WTC11 (cell line): Measurements from ENCODE around the gene RPL37. TPM values are rescaled to one million over a fixed set of nuclear protein-coding genes. Genes with fewer than 3 reads are reported as not detected.

Source experiments
- ATAC-seq: fragments of 200-7000 bp; cut with Tn5 transposase; 2 replicates; pipeline ENCODE4 v1.10.0; 2021; ENCODE audit warnings: mild to moderate bottlenecking, moderate library complexity
- CTCF ChIA-PET: fragments of 300-600 bp; sonication (Branson Sonifier 250); formaldehyde crosslinking; loops from one replicate; lab custom pipeline; 2021; ENCODE audit warnings: antibody characterized with exemption; lab: Charles Lee
- POLR2A ChIA-PET: fragments of 350-600 bp; sonication (Branson Sonifier 250); formaldehyde crosslinking; loops from one replicate; lab custom pipeline; 2021; ENCODE audit warnings: antibody characterized with exemption; lab: Charles Lee
- DNase-seq: peaks from one replicate; pipeline ENCODE4 v3.0.0; 2021; ENCODE audit warnings: low spot score
- H3K27ac Mint-ChIP-seq: 2 replicates; pipeline ENCODE4 v1.8.0; 2021; ENCODE audit warnings: mixed read lengths
- H3K27me3 Mint-ChIP-seq: 2 replicates; pipeline ENCODE4 v1.8.0; 2021; ENCODE audit warnings: low read depth, mild to moderate bottlenecking, moderate library complexity, mixed read lengths
- H3K36me3 Mint-ChIP-seq: 2 replicates; pipeline ENCODE4 v1.8.0; 2021; ENCODE audit warnings: mixed read lengths
- H3K4me1 Mint-ChIP-seq: 2 replicates; pipeline ENCODE4 v1.8.0; 2022; ENCODE audit warnings: mixed read lengths
- H3K4me3 Mint-ChIP-seq: 2 replicates; pipeline ENCODE4 v1.8.0; 2021; ENCODE audit warnings: mild to moderate bottlenecking, moderate library complexity, mixed read lengths
- H3K9me3 Mint-ChIP-seq: 2 replicates; pipeline ENCODE4 v1.8.0; 2021; ENCODE audit warnings: mixed read lengths
- CREM ChIP-seq: sonication (generic); formaldehyde crosslinking; IDR thresholded peaks from 2 replicates; pipeline ENCODE4 v1.8.1; 2022; ENCODE audit warnings: mild to moderate bottlenecking, missing genetic modification reagents, moderate library complexity
- ETV6 ChIP-seq: sonication (generic); formaldehyde crosslinking; IDR thresholded peaks from 2 replicates; pipeline ENCODE4 v1.8.1; 2022; ENCODE audit warnings: mild to moderate bottlenecking, missing genetic modification reagents
- FOXP1 ChIP-seq: sonication (generic); formaldehyde crosslinking; IDR thresholded peaks from 2 replicates; pipeline ENCODE4 v1.8.0; 2022; ENCODE audit warnings: missing genetic modification reagents, mild to moderate bottlenecking, moderate library complexity, borderline replicate concordance
- FOXP4 ChIP-seq: sonication (generic); formaldehyde crosslinking; IDR thresholded peaks from 2 replicates; pipeline ENCODE4 v1.8.0; 2022; ENCODE audit warnings: mild to moderate bottlenecking, missing genetic modification reagents
- GABPB1 ChIP-seq: sonication (generic); formaldehyde crosslinking; IDR thresholded peaks from 2 replicates; pipeline ENCODE4 v1.8.1; 2023; ENCODE audit warnings: mild to moderate bottlenecking, missing genetic modification reagents
- HMGXB4 ChIP-seq: sonication (generic); formaldehyde crosslinking; IDR thresholded peaks from 2 replicates; pipeline ENCODE4 v1.8.1; 2023; ENCODE audit warnings: mild to moderate bottlenecking, moderate library complexity, missing genetic modification reagents
- OVOL2 ChIP-seq: fragments of 250-450 bp; sonication (Bioruptor Pico); IDR thresholded peaks from 2 replicates; pipeline ENCODE4 v1.9.0; 2021; ENCODE audit warnings: mild to moderate bottlenecking, borderline replicate concordance
- PREB ChIP-seq: sonication (generic); formaldehyde crosslinking; IDR thresholded peaks from 2 replicates; pipeline ENCODE4 v1.8.1; 2022; ENCODE audit warnings: mild to moderate bottlenecking, missing genetic modification reagents, moderate library complexity, borderline replicate concordance
- RELA ChIP-seq: sonication (generic); formaldehyde crosslinking; IDR thresholded peaks from 2 replicates; pipeline ENCODE4 v1.8.1; 2022; ENCODE audit warnings: missing genetic modification reagents, mild to moderate bottlenecking, borderline replicate concordance
- RORB ChIP-seq: fragments of 250-450 bp; sonication (Bioruptor Pico); IDR thresholded peaks from 2 replicates; pipeline ENCODE4 v1.9.0; 2021; ENCODE audit warnings: mild to moderate bottlenecking
- TP53 ChIP-seq: sonication (generic); formaldehyde crosslinking; IDR thresholded peaks from 2 replicates; pipeline ENCODE4 v1.8.1; 2023; ENCODE audit warnings: mild to moderate bottlenecking, missing genetic modification reagents
- ZNF423 ChIP-seq: fragments of 250-450 bp; sonication (Bioruptor Pico); IDR thresholded peaks from 2 replicates; pipeline ENCODE4 v2.1.2; 2022; ENCODE audit warnings: mild to moderate bottlenecking, moderate library complexity
- ZSCAN18 ChIP-seq: fragments of 250-450 bp; sonication (Bioruptor Pico); IDR thresholded peaks from 2 replicates; pipeline ENCODE4 v2.1.2; 2022; ENCODE audit warnings: mild to moderate bottlenecking, moderate library complexity
- total RNA-seq: library from RNA; stranded (reverse); gene quantifications from 3 replicates; pipeline ENCODE4 v1.2.3, GENCODE V29; 2021
- TF ChIP-seq, protein P1 (sequence below): sonication (generic); formaldehyde crosslinking; IDR thresholded peaks from 2 replicates; pipeline ENCODE4 v1.8.1; 2022; ENCODE audit warnings: low read depth, missing genetic modification reagents, borderline replicate concordance
- TF ChIP-seq, protein P2 (sequence below): sonication (generic); formaldehyde crosslinking; IDR thresholded peaks from 2 replicates; pipeline ENCODE4 v1.8.0; 2023; ENCODE audit warnings: missing genetic modification reagents, mild to moderate bottlenecking, borderline replicate concordance
- TF ChIP-seq, protein P3 (sequence below): sonication (generic); formaldehyde crosslinking; IDR thresholded peaks from 2 replicates; pipeline ENCODE4 v1.8.1; 2023; ENCODE audit warnings: mild to moderate bottlenecking, missing genetic modification reagents, borderline replicate concordance

RPL37 gene
- total RNA-seq, 1 experiment from 2014 or later = 1,405 TPM

DNA sequence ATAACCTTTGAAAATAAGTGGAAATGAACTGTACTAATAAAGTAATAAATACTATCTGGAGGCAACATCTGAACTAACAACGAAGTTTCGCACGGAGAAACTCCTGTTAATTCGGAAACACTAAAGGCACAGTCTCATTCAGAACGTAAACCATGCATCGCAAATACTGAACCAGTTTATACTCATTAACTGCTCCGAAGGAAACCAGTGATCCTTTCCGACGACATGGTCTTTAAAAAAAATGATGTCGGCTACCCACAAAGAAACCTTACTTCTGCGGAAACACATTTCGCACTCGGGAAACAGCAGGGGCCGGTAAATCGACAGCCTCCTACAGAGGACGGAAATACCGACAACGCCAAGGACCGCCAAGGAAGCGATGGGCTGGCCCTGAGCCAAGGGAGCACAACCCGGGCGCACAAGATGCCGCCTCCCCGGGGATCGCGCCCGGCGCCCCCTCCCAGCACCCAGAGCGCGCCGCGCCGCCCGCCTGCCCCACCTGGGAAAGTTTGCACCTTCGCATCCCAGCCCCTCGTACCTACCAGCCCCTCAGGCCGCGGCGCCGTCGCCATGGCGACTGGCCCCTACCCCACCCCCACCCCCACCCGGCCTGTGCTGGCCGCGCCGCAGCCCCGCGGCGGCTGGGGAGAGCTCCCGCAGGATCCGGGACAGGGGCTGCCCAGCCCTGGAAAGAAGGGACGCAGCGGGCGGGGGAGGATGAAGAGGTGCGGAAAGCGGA, 37.6 kb downstream of the RPL37 start (continued):
- TF ChIP-seq PREB (CRISPR knock-in tag) = no peak
- no peak for TF ChIP-seq ETV6 (CRISPR knock-in tag)
- peak; percentile 50 for TF ChIP-seq HMGXB4 (CRISPR knock-in tag)
- peak; percentile 42; the same call in 1 of the 2 replicates for TF ChIP-seq ZNF423
- 0 out of 2 replicates have a peak, but pooled peaks have one; percentile 32 for TF ChIP-seq FOXP1 (CRISPR knock-in tag)
- TF ChIP-seq, protein P1, sequence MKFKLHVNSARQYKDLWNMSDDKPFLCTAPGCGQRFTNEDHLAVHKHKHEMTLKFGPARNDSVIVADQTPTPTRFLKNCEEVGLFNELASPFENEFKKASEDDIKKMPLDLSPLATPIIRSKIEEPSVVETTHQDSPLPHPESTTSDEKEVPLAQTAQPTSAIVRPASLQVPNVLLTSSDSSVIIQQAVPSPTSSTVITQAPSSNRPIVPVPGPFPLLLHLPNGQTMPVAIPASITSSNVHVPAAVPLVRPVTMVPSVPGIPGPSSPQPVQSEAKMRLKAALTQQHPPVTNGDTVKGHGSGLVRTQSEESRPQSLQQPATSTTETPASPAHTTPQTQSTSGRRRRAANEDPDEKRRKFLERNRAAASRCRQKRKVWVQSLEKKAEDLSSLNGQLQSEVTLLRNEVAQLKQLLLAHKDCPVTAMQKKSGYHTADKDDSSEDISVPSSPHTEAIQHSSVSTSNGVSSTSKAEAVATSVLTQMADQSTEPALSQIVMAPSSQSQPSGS (CRISPR knock-in tag) = no peak

DNA sequence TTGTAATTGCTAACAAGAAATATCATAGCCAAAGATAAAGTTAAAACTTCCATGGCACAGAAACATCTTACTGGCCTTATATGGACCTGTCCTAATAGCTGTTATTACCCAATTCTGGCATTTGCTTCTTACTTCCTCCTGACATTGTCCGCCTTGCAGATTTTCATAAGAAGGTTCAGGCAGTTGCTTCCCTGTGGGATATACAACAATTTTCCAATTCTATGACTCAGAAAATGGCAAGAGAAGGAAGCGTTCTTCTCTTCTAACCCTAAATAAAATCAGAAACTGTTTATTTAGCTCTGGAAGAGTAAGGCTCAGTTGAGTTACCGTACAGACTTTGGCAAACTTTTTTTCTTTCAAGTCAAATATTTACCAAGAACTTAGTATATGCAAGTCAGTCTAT, 38.5 kb downstream of the RPL37 start:
- H3K27ac Mint-ChIP-seq = no peak overlapping the region
- H3K27me3 Mint-ChIP-seq = no peaks in the 10 kb centered on the region; the same call in 1 of the 2 replicates
- H3K9me3 Mint-ChIP-seq = no peaks in the 10 kb centered on the region
- peaks cover 7% of the 10 kb centered on the region for H3K36me3 Mint-ChIP-seq
- ChIA-PET POLR2A (no interaction called here), CTCF (no interaction called here)
- ATAC-seq (no peak), DNase-seq (no peak)
- peaks cover 46% of the 10 kb centered on the region for H3K4me1 Mint-ChIP-seq
- peak overlapping the region; percentile 86 for H3K4me3 Mint-ChIP-seq
- TF ChIP-seq, protein P2, sequence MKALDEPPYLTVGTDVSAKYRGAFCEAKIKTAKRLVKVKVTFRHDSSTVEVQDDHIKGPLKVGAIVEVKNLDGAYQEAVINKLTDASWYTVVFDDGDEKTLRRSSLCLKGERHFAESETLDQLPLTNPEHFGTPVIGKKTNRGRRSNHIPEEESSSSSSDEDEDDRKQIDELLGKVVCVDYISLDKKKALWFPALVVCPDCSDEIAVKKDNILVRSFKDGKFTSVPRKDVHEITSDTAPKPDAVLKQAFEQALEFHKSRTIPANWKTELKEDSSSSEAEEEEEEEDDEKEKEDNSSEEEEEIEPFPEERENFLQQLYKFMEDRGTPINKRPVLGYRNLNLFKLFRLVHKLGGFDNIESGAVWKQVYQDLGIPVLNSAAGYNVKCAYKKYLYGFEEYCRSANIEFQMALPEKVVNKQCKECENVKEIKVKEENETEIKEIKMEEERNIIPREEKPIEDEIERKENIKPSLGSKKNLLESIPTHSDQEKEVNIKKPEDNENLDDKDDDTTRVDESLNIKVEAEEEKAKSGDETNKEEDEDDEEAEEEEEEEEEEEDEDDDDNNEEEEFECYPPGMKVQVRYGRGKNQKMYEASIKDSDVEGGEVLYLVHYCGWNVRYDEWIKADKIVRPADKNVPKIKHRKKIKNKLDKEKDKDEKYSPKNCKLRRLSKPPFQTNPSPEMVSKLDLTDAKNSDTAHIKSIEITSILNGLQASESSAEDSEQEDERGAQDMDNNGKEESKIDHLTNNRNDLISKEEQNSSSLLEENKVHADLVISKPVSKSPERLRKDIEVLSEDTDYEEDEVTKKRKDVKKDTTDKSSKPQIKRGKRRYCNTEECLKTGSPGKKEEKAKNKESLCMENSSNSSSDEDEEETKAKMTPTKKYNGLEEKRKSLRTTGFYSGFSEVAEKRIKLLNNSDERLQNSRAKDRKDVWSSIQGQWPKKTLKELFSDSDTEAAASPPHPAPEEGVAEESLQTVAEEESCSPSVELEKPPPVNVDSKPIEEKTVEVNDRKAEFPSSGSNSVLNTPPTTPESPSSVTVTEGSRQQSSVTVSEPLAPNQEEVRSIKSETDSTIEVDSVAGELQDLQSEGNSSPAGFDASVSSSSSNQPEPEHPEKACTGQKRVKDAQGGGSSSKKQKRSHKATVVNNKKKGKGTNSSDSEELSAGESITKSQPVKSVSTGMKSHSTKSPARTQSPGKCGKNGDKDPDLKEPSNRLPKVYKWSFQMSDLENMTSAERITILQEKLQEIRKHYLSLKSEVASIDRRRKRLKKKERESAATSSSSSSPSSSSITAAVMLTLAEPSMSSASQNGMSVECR (CRISPR knock-in tag) = no peak
- TF ChIP-seq, protein P3, sequence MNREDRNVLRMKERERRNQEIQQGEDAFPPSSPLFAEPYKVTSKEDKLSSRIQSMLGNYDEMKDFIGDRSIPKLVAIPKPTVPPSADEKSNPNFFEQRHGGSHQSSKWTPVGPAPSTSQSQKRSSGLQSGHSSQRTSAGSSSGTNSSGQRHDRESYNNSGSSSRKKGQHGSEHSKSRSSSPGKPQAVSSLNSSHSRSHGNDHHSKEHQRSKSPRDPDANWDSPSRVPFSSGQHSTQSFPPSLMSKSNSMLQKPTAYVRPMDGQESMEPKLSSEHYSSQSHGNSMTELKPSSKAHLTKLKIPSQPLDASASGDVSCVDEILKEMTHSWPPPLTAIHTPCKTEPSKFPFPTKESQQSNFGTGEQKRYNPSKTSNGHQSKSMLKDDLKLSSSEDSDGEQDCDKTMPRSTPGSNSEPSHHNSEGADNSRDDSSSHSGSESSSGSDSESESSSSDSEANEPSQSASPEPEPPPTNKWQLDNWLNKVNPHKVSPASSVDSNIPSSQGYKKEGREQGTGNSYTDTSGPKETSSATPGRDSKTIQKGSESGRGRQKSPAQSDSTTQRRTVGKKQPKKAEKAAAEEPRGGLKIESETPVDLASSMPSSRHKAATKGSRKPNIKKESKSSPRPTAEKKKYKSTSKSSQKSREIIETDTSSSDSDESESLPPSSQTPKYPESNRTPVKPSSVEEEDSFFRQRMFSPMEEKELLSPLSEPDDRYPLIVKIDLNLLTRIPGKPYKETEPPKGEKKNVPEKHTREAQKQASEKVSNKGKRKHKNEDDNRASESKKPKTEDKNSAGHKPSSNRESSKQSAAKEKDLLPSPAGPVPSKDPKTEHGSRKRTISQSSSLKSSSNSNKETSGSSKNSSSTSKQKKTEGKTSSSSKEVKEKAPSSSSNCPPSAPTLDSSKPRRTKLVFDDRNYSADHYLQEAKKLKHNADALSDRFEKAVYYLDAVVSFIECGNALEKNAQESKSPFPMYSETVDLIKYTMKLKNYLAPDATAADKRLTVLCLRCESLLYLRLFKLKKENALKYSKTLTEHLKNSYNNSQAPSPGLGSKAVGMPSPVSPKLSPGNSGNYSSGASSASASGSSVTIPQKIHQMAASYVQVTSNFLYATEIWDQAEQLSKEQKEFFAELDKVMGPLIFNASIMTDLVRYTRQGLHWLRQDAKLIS (CRISPR knock-in tag) = no peak
- no peak for TF ChIP-seq CREM (CRISPR knock-in tag)
- TF ChIP-seq, protein P1 (CRISPR knock-in tag) = no peak
- no peak for TF ChIP-seq FOXP4 (CRISPR knock-in tag)
- no peak for TF ChIP-seq ZSCAN18 (CRISPR knock-in tag)
- TF ChIP-seq GABPB1 (CRISPR knock-in tag) = no peak
- TF ChIP-seq RELA (CRISPR knock-in tag) = no peak
- no peak for TF ChIP-seq TP53 (CRISPR knock-in tag)
- TF ChIP-seq RORB (CRISPR knock-in tag) = no peak
- no peak for TF ChIP-seq OVOL2
